ENCODE measurements around the gene ATP10A.

- TF ChIP-seq CTCF (IDR thresholded peaks at IDR 0.05 in 2 of 3, conservative IDR thresholded peaks at IDR 0.05 in 1 of 3; ENCODE audit: borderline replicate concordance in 1 of 3, insufficient read depth in 1 of 3, low read depth in 2 of 3, low read length in 2 of 3) (no peak), YY1 (IDR thresholded peaks at IDR 0.05; ENCODE audit: extremely low read depth, insufficient replicate concordance, low read depth, low read length) (no peak), SP1 (IDR thresholded peaks at IDR 0.05; ENCODE audit: low read depth) (no peak), REST (IDR thresholded peaks at IDR 0.05; ENCODE audit: low read depth) (no peak), POLR2AphosphoS5 (IDR thresholded peaks at IDR 0.05; ENCODE audit: low read depth, low read length) (no peak), CBX3 (IDR thresholded peaks at IDR 0.05; ENCODE audit: low read depth) (no peak)
Measured at GRCh38 chr15:25847051-25847450, 16.1 kb downstream of the ATP10A start.
